HL-60 (cell line): ENCODE data around the gene FNIP2.
"Not testable (repeated sequence)": the region's sequence is repeated elsewhere in the genome, so short reads cannot be mapped to it uniquely, and the experiment has no call there.

Experiments
- DNase-seq, 2 experiments: peaks; one replicate each; pipeline ENCODE4 v3.0.0-alpha.2; 2010 to 2020; ENCODE audit warnings: low read depth in 1 of 2, low spot score in 1 of 2
- H3K27ac ChIP-seq: fragments of 250-450 bp; sonication (Bioruptor Pico); replicated peaks from 2 replicates; pipeline ENCODE4 v1.5.1; 2020; ENCODE audit warnings: mild to moderate bottlenecking, moderate library complexity
- H3K27me3 ChIP-seq: fragments of 250-450 bp; sonication (Bioruptor Pico); 2 replicates; pipeline ENCODE4 v1.5.1; 2021; ENCODE audit warnings: mild to moderate bottlenecking, moderate library complexity; ENCODE audit not compliant: insufficient read depth, poor library complexity, severe bottlenecking
- H3K4me3 ChIP-seq: replicated peaks from 2 replicates; pipeline ENCODE4 v1.5.1; 2011; ENCODE audit warnings: mild to moderate bottlenecking, control low read depth, low read length; ENCODE audit not compliant: insufficient read depth
- CTCF ChIP-seq: IDR thresholded peaks from one replicate; pipeline ENCODE4 v1.5.1; 2011; ENCODE audit warnings: low read length, control low read depth, inconsistent platforms; ENCODE audit not compliant: insufficient read depth
- GABPA ChIP-seq: IDR thresholded peaks from 2 replicates; pipeline ENCODE4 v1.6.1; 2012; ENCODE audit warnings: low read depth
- POLR2AphosphoS5 ChIP-seq: IDR thresholded peaks from 2 replicates; pipeline ENCODE4 v1.6.1; 2012; ENCODE audit warnings: low read depth
- REST ChIP-seq: IDR thresholded peaks from 2 replicates; pipeline ENCODE4 v1.6.1; 2012; ENCODE audit warnings: low read depth; ENCODE audit not compliant: insufficient replicate concordance
- SPI1 ChIP-seq: IDR thresholded peaks from 2 replicates; pipeline ENCODE4 v1.6.1; 2012; ENCODE audit warnings: low read depth, mild to moderate bottlenecking, borderline replicate concordance

The FNIP2 gene

GRCh38 chr4:158914218-158914617 is 145.4 kb downstream of the FNIP2 start:
- H3K27me3 ChIP-seq: no peaks in the 10 kb centered on the region
- no peak for DNase-seq
- no peak overlapping the region for H3K27ac ChIP-seq
- H3K4me3 ChIP-seq: no peak overlapping the region
- TF ChIP-seq GABPA: no peak
- TF ChIP-seq SPI1: no peak
- no peak for TF ChIP-seq CTCF
- TF ChIP-seq REST: no peak
- TF ChIP-seq POLR2AphosphoS5: no peak

- TF ChIP-seq REST (no peak), SPI1 (no peak), CTCF (no peak), GABPA (no peak), POLR2AphosphoS5 (no peak)
Observed at GRCh38 chr4:158915683-158916241, 146.9 kb downstream of the FNIP2 start.

GRCh38 chr4:158920452-158920996 is 151.7 kb downstream of the FNIP2 start:
- TF ChIP-seq SPI1: peak; percentile 19; the same call in 1 of the 2 replicates
- H3K27ac ChIP-seq: peak overlapping the region; percentile 47
- peak in 1 of 2 experiments; percentile 76 for DNase-seq
- H3K4me3 ChIP-seq, H3K27me3 ChIP-seq: not testable (repeated sequence)

More at GRCh38 chr4:158915683-158916241, 146.9 kb downstream of the FNIP2 start:
- Histone ChIP-seq H3K27ac (no peak overlapping the region), H3K27me3 (no peaks in the 10 kb centered on the region), H3K4me3 (no peak overlapping the region)
- no peak for DNase-seq

GRCh38 chr4:158927774-158928173 is 158.9 kb downstream of the FNIP2 start:
- H3K4me3 ChIP-seq, H3K27ac ChIP-seq, DNase-seq, H3K27me3 ChIP-seq: not testable (repeated sequence)
